Putamen (tissue), 1 donor: ENCODE measurements around the gene TGIF1.
"Not testable (repeated sequence)": the region's sequence is repeated elsewhere in the genome, so short reads cannot be mapped to it uniquely, and the experiment has no call there.

Experiments used
- DNase-seq: peaks from one replicate; pipeline ENCODE4 v3.0.0-alpha.2; 2016; ENCODE audit warnings: low spot score

Gene TGIF1

GRCh38 chr18:3455907-3456685, 6.1 kb downstream of the TGIF1 start:
- no peak for DNase-seq

- DNase-seq, result no peak
These were observed 6.7 kb downstream of the TGIF1 start for GRCh38 chr18:3456686-3457069.

- no peak for DNase-seq
These were observed 7.3 kb downstream of the TGIF1 start for GRCh38 chr18:3457261-3457724.

- no peak for DNase-seq
These were observed 8.4 kb downstream of the TGIF1 start for GRCh38 chr18:3458378-3458777.

GRCh38 chr18:3458952-3459853, 9.2 kb downstream of the TGIF1 start:
- peak; percentile 76 for DNase-seq

GRCh38 chr18:3460823-3461398, 10.9 kb downstream of the TGIF1 start:
- no peak for DNase-seq

GRCh38 chr18:3461704-3462103, 11.7 kb downstream of the TGIF1 start:
- DNase-seq, result no peak

- no peak for DNase-seq
These were observed 13.1 kb downstream of the TGIF1 start for GRCh38 chr18:3463051-3463450.

GRCh38 chr18:3466045-3466444, 16.1 kb downstream of the TGIF1 start:
- no peak for DNase-seq

GRCh38 chr18:3466872-3467271, 16.9 kb downstream of the TGIF1 start:
- no peak for DNase-seq

GRCh38 chr18:3468066-3468705, 18.2 kb downstream of the TGIF1 start:
- DNase-seq, result no peak

- no peak for DNase-seq
These were observed 18.9 kb downstream of the TGIF1 start for GRCh38 chr18:3468833-3469232.

GRCh38 chr18:3471141-3471648, 21.2 kb downstream of the TGIF1 start:
- DNase-seq, result no peak

GRCh38 chr18:3472121-3472520, 22.1 kb downstream of the TGIF1 start:
- DNase-seq, result not testable (repeated sequence)

- no peak for DNase-seq
These were observed 22.9 kb downstream of the TGIF1 start for GRCh38 chr18:3472681-3473544.

- DNase-seq, result no peak
These were observed 28.4 kb downstream of the TGIF1 start for GRCh38 chr18:3478262-3478978.

GRCh38 chr18:3479978-3480509, 30.1 kb downstream of the TGIF1 start:
- DNase-seq, result no peak

GRCh38 chr18:3480827-3481573, 31.0 kb downstream of the TGIF1 start:
- DNase-seq, result no peak

- DNase-seq, result no peak
These were observed 31.8 kb downstream of the TGIF1 start for GRCh38 chr18:3481696-3482210.
